Measurements from ENCODE around the gene EGFL6. TPM values are rescaled to one million over a fixed set of nuclear protein-coding genes. Genes with fewer than 3 reads are reported as not detected.

EGFL6 gene
- total RNA-seq, 1 donor from 2014 or later = not detected

DNA sequence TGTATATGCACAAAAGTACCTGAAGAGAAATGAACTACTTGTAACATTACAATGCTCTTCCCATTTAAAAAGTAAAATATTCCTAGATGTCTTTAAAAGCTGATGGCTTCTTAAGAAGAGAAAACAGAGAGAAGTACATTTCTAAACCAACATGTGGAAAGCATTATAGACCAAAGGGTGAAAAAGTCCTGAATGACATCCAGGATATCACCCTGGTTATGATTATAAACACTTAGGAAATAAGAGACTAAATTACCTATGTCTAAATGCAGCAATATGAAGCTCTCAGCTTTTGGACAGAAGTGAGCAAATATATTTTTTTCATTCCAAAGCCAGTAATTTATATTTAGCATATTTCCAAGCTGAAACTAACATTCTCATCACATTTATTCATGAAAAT lies 21.7 kb upstream of the EGFL6 start:
- H3K36me3 Mint-ChIP-seq (ENCODE audit: unreplicated experiment) = no peaks in the 10 kb centered on the region
- H3K4me3 Mint-ChIP-seq (ENCODE audit: unreplicated experiment) = no peak overlapping the region
- peaks cover 32% of the 10 kb centered on the region for H3K27me3 Mint-ChIP-seq (ENCODE audit: unreplicated experiment)
- peaks cover 4% of the 10 kb centered on the region for H3K9me3 Mint-ChIP-seq (ENCODE audit: unreplicated experiment)
- H3K4me1 Mint-ChIP-seq (ENCODE audit: unreplicated experiment) = peaks cover 2% of the 10 kb centered on the region
- no peak overlapping the region for H3K27ac Mint-ChIP-seq (ENCODE audit: unreplicated experiment)
- DNase-seq (ENCODE audit: extremely low spot score, unreplicated experiment) = no peak
- TF ChIP-seq, protein P1, sequence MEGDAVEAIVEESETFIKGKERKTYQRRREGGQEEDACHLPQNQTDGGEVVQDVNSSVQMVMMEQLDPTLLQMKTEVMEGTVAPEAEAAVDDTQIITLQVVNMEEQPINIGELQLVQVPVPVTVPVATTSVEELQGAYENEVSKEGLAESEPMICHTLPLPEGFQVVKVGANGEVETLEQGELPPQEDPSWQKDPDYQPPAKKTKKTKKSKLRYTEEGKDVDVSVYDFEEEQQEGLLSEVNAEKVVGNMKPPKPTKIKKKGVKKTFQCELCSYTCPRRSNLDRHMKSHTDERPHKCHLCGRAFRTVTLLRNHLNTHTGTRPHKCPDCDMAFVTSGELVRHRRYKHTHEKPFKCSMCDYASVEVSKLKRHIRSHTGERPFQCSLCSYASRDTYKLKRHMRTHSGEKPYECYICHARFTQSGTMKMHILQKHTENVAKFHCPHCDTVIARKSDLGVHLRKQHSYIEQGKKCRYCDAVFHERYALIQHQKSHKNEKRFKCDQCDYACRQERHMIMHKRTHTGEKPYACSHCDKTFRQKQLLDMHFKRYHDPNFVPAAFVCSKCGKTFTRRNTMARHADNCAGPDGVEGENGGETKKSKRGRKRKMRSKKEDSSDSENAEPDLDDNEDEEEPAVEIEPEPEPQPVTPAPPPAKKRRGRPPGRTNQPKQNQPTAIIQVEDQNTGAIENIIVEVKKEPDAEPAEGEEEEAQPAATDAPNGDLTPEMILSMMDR (IDR thresholded peaks at IDR 0.05) = no peak

DNA sequence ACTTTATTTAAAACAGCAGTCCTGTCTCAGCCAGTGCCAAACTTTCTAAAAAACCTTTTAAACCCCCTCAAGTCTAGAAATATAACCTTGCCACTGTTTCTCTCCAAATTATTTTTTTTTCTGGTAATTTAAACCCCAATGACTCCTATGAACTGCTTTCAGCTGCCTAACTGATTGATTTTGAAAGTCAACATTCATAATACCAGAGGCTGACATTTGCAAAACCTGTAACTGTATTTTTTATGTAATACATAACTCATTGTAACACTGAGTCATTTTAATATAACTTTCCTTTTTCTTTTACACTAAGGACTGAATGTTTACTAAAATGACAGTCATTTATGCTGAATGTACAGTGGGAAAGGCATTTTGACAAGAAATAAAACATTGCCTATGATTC lies 19.1 kb upstream of the EGFL6 start:
- DNase-seq (ENCODE audit: extremely low spot score, unreplicated experiment) = no peak
- TF ChIP-seq, protein P1 (IDR thresholded peaks at IDR 0.05) = no peak
- H3K9me3 Mint-ChIP-seq (ENCODE audit: unreplicated experiment) = peaks cover 4% of the 10 kb centered on the region
- H3K27ac Mint-ChIP-seq (ENCODE audit: unreplicated experiment) = no peak overlapping the region
- H3K36me3 Mint-ChIP-seq (ENCODE audit: unreplicated experiment) = no peaks in the 10 kb centered on the region
- no peak overlapping the region for H3K4me3 Mint-ChIP-seq (ENCODE audit: unreplicated experiment)
- H3K4me1 Mint-ChIP-seq (ENCODE audit: unreplicated experiment) = peaks cover 2% of the 10 kb centered on the region
- peaks cover 35% of the 10 kb centered on the region for H3K27me3 Mint-ChIP-seq (ENCODE audit: unreplicated experiment)

DNA sequence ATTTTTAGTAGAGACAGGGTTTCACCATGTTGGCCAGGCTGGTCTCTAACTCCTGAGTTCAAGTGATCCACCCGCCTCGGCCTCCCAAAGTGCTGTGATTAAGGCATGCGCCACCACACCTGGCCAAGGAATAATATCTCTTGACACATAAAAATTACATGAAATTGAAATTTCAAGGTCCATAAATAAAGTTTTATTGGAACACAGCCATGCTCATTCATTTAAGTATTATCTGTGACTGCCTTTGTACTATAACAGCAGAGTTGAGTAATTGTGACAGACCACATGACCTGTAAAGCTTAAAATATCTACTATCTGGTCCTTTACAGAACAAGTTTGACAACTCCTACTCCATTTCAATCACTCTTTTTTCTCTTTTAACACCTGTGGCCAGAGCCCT lies 17.8 kb upstream of the EGFL6 start:
- Mint-ChIP-seq H3K27me3 (ENCODE audit: unreplicated experiment) (peaks cover 34% of the 10 kb centered on the region), H3K9me3 (ENCODE audit: unreplicated experiment) (peaks cover 4% of the 10 kb centered on the region), H3K4me3 (ENCODE audit: unreplicated experiment) (no peak overlapping the region), H3K36me3 (ENCODE audit: unreplicated experiment) (no peaks in the 10 kb centered on the region), H3K4me1 (ENCODE audit: unreplicated experiment) (peaks cover 2% of the 10 kb centered on the region), H3K27ac (ENCODE audit: unreplicated experiment) (no peak overlapping the region)
- DNase-seq (ENCODE audit: extremely low spot score, unreplicated experiment) = no peak
- TF ChIP-seq, protein P1 (IDR thresholded peaks at IDR 0.05) = no peak

DNA sequence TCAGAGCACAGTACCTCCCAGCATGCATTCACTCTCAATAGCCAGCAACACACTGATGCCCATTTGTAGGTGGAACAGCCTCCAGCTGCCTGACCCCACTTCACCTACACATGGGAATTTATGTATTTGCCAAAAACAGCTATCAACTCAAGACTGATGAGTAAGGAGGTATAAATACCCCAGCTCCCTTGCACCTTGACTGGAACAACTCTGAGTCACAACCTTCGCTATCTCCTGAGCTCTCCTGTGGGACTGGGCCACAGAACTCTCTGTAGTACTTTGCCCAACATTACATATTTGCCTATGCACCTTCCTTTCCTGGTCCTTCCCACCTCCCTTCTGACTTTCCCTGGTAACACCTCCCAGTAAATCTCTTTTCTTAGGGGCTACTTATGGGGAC lies 16.5 kb upstream of the EGFL6 start:
- peaks cover 4% of the 10 kb centered on the region for H3K9me3 Mint-ChIP-seq (ENCODE audit: unreplicated experiment)

DNA sequence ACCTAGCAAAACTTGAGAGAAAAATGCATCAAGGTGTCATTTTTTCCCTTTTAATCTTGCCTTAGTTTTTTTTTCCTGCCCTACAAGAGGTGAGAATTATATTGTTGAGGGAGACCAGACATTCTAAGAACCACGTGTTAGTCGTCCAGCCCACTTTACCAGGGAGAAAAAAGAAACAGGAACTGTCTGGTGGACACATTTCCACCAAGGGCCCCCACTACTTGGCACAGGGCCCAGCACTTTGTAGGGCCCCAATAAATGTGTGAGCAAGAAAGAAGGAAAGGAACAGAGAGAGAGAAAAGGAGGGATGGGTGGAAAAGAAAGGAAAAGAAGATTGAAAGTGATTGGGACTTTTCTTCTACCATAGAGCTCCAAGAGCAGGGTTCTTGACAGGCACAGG lies 3.9 kb upstream of the EGFL6 start:
- TF ChIP-seq, protein P1 (IDR thresholded peaks at IDR 0.05) = no peak
- H3K27ac Mint-ChIP-seq (ENCODE audit: unreplicated experiment) = no peak overlapping the region
- no peaks in the 10 kb centered on the region for H3K36me3 Mint-ChIP-seq (ENCODE audit: unreplicated experiment)

More for the DNA sequence above, 16.5 kb upstream of the EGFL6 start:
- H3K4me1 Mint-ChIP-seq (ENCODE audit: unreplicated experiment) = no peaks in the 10 kb centered on the region
- H3K36me3 Mint-ChIP-seq (ENCODE audit: unreplicated experiment) = no peaks in the 10 kb centered on the region
- no peak for DNase-seq (ENCODE audit: extremely low spot score, unreplicated experiment)
- no peak overlapping the region for H3K4me3 Mint-ChIP-seq (ENCODE audit: unreplicated experiment)
- H3K27me3 Mint-ChIP-seq (ENCODE audit: unreplicated experiment) = peaks cover 35% of the 10 kb centered on the region
- no peak overlapping the region for H3K27ac Mint-ChIP-seq (ENCODE audit: unreplicated experiment)
- TF ChIP-seq, protein P1 (IDR thresholded peaks at IDR 0.05) = no peak

More for the DNA sequence above, 3.9 kb upstream of the EGFL6 start:
- Mint-ChIP-seq H3K9me3 (ENCODE audit: unreplicated experiment) (peaks cover 4% of the 10 kb centered on the region), H3K4me3 (ENCODE audit: unreplicated experiment) (no peak overlapping the region), H3K27me3 (ENCODE audit: unreplicated experiment) (peaks cover 43% of the 10 kb centered on the region), H3K4me1 (ENCODE audit: unreplicated experiment) (peaks cover 3% of the 10 kb centered on the region)
- DNase-seq (ENCODE audit: extremely low spot score, unreplicated experiment) = no peak

Data from osteocyte (in vitro differentiated cells).